NCI-H2081 (cell line): Measurements from ENCODE around the gene TP53RK.

ENCODE experiments used
- DNase-seq, 2 experiments: peaks; one replicate each; lab custom pipeline; 2025; lab: John Stamatoyannopoulos, UW

Gene TP53RK

GRCh38 chr20:46660487-46660886 is 28.8 kb downstream of the TP53RK start:
- no peak for DNase-seq

DNA sequence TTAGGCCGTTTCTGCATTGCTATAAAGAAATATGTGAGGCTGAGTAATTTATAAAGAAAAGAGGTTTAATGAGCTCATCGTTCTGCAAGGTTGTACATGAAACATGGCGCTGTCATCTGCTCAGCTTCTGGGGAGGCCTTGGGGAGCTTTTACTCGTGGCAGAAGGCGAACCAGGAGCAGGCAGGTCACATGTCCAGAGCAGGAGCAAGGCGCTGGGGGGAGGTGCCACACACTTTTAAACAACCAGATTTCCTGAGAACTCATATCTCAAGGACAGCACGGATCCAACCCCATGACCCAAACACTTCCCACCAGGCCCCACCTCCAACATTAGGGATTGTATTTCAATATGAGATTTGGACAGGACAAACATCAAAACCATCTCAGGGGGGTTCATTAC is 31.6 kb downstream of the TP53RK start:
- DNase-seq, result no peak

GRCh38 chr20:46657137-46657536 is 32.1 kb downstream of the TP53RK start:
- DNase-seq, result no peak

DNA sequence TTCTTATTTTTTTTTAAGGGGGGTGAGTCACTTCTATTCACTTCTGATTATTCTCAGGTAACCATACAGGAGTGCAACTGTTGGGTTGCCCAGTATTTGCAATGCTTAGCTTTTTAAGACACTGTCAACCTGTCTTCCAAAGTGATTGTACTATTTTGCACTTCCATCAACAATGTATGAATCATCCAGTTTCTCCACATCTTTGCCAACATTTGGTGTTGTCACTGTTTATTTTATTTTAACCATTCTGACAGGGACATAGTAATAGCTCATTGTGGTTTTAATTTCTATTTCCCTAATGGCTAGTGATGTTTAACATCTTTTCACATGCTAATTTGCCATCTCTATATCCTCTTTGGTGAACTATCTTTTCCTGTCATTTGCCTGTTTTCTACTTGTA is 36.5 kb downstream of the TP53RK start:
- DNase-seq, result no peak

GRCh38 chr20:46651091-46651962 is 37.9 kb downstream of the TP53RK start, which contains the start of gene SLC13A3:
SLC13A3 (minus strand) TSS chr20:46651459; CDS start chr20:46651421, 38 bp downstream.
- DNase-seq, result no peak

DNA sequence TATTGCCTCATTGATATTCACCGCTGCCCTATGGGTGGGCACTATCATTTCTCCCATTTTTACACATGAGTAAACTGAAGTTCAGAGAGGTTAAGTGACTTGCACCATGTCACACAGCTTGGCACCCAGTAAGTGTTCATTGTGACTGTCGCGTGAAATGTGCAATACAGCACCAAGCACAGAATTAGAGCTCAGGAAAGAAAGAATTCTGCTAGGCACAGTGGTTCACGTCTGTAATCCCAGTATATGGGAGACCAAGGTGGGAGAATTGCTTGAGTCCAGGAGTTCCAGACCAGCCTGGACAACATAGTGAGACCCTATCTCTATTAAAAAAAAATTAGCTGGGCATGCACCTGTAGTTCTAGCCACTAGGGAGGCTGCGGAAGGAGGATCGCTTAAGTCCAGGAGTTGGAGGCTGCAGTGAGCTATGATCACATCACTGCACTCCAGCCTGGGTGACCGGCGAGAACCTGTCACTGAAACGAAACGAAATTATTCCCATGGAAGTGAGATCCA is 38.6 kb downstream of the TP53RK start:
- no peak for DNase-seq

DNA sequence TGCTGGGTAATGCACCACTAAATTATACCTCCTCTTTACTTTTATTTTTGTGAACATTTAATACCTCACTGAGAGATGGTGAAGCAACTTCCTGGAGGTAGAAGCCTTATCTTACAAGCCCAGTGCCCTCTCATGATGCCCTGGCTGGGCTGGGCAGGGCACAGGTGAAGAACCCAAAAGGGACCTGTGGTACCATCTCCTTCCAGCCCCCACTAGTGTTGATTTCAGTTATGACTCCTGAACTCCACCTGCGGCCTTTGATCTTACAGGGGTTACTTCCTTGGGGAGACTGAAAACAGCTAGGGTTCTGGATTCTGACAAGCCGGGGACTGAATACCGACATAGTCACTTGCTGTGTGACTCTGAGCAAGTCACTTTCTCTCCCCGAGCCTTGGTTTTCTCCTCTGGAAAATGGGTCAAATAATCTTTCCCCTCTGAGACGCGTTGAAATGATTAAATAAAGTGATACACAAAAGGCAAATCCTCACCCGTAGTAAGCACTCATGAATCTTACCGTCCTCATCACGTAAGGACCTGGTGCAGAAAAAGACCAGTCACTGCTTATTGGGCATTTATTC is 39.2 kb downstream of the TP53RK start:
- no peak for DNase-seq

DNA sequence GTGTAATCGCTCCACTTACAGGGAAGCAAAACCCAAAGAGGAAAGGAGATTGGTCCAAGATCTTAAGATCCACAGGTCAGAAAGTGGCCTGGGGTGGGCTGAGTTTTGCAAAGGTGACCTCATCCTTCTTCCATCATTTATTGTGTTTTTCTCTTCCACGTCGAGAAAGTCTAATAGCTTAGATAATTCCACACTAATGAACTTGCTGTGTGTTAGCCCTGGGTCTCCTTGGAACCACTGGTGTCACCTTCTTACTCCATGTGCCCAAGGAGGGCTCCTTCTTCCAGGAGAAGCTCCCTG is 39.6 kb downstream of the TP53RK start:
- DNase-seq, result no peak

- no peak for DNase-seq
Measured at GRCh38 chr20:46648903-46649649, 40.2 kb downstream of the TP53RK start.

- DNase-seq, result no peak
Measured at GRCh38 chr20:46647469-46647868, 41.8 kb downstream of the TP53RK start.

DNA sequence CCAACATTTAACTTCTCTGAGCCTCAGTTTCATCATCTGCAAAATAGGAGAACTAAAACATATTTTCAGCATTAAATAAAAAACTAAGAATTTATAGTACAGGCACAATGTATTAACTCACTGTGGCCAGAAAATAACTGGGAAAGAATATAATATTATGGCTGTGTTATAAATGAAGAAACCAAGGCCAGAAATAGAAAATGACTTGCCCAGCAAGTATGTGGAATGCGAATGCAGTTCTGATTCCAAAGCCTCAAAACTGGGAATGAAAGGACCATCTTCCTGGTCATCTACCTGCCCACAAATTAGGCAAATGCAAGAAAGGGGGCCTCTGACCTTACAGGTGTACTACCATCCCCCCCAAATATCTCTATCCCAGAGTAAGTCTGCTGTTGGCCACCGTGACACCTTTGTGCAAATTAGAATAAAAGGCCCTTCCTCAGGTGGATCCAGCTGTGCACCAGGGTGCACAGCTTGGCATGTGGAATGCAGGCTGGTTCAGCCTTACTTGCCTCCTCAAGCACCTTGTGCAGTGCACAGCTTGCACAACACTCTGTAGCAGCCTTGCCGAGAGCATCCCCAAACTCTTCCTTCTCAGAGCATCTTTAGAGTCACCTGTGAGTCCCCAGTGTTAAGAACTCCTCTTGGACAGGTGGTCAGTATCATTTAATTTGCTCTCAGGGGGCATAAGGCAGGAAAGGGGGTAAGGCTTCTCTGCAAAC is 42.4 kb downstream of the TP53RK start:
- DNase-seq, result no peak

DNA sequence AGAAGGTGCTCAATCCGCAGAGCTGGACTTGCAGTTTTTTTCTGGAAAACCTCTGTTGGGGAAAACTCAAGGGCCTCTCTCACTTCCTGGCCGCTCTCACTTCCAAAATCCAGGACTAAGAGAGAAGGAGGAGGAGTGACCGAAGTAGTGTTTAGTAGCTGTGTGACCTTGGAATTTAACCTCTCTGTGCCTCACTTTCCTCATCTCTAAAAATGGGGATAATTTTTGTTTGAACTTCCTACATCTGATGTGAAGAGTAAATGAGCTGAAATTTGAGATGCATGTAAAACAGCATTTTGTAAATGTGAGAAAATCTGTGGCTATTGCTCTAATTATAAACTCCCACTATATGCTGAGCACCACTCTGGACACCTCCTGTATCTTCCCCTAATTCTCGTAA is 43.1 kb downstream of the TP53RK start:
- no peak for DNase-seq

DNA sequence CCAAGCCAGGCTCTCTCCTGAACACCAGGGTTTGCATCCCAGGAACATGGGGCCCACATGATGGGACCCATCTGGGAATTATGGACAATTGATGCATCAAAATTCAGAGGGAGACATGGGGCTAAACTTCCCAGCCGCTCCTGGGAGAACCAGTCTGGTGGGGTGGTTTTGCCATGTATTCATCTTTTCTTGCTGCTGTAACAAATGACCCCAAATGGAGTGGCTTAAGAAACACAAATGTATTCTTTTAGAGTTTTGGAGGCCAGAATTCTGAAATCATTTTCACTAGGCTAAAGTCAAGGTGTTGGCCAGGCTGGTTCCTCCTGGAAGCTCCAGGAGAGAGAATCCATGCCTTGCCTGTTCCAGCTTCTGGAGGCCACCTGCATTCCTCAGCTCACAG is 44.5 kb downstream of the TP53RK start:
- DNase-seq, result no peak

GRCh38 chr20:46644160-46644559 is 45.1 kb downstream of the TP53RK start:
- no peak for DNase-seq

GRCh38 chr20:46642969-46643343 is 46.3 kb downstream of the TP53RK start:
- no peak for DNase-seq

DNA sequence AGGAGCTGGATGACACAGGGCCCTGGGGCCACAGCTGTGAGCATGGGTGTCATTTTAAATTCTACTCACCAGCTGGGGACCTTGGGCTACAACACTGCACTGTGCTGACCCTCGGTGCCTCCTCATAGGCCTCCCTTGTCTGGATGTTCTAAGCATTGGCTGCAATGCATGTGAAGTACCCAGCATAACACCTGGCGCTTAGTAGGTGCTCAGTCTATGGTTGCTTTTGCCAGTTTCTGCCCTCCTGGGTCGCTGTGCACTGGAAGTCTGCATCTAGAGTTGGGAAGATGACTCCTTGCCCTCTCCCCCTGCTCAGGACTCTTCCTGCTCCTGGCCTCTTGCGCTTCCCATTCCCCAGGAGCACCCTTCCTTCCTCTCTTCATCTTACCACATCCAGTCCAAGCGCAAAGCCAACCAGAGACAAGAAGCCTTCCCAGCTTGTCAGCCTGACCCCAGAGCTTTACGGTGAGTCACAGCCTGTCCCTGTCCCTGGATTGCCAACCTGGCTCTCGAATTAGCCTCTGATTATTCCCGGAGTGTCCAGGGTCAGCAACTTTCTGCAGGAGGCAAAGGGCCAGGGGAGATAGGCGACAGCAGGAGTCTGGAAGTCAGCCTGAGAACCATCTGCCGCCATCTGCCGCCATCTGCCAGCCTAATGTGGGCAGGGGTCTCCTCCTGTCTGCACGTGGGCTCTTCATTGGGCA is 46.8 kb downstream of the TP53RK start:
- DNase-seq, result no peak

- DNase-seq, result no peak
Measured at GRCh38 chr20:46641424-46641823, 47.8 kb downstream of the TP53RK start.

GRCh38 chr20:46640536-46641311 is 48.5 kb downstream of the TP53RK start:
- no peak for DNase-seq

- no peak for DNase-seq
Measured at GRCh38 chr20:46640044-46640443, 49.2 kb downstream of the TP53RK start.

GRCh38 chr20:46639587-46639986 is 49.7 kb downstream of the TP53RK start:
- no peak for DNase-seq

- DNase-seq, result no peak
Measured at GRCh38 chr20:46638898-46639274, 50.4 kb downstream of the TP53RK start.
